RWPE1 (cell line): ENCODE measurements around the gene CCN2.

Experiments used
- CTCF ChIA-PET: fragments of 350-600 bp; sonication (Branson Sonifier 250); formaldehyde crosslinking; extraction: SDS; loops from one replicate; lab custom pipeline; 2021; lab: Yijun Ruan, JAX
- POLR2A ChIA-PET: fragments of 400-600 bp; formaldehyde crosslinking; extraction: SDS; loops from one replicate; lab custom pipeline; 2020; ENCODE audit warnings: antibody characterized with exemption; ENCODE audit not compliant: low non-redundant PET; lab: Yijun Ruan, JAX
- DNase-seq: peaks from one replicate; pipeline ENCODE4 v3.0.0; 2012; ENCODE audit warnings: low spot score
- H3K27ac ChIP-seq: fragments of 450-650 bp; 2 replicates; pipeline ENCODE4 v1.5.1; 2017
- CTCF ChIP-seq: fragments of 450-650 bp; conservative IDR thresholded peaks from 2 replicates; pipeline ENCODE4 v1.5.1; 2017; ENCODE audit warnings: low read depth, mild to moderate bottlenecking

Gene CCN2, protein sequence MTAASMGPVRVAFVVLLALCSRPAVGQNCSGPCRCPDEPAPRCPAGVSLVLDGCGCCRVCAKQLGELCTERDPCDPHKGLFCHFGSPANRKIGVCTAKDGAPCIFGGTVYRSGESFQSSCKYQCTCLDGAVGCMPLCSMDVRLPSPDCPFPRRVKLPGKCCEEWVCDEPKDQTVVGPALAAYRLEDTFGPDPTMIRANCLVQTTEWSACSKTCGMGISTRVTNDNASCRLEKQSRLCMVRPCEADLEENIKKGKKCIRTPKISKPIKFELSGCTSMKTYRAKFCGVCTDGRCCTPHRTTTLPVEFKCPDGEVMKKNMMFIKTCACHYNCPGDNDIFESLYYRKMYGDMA

GRCh38 chr6:131950767-131951575 is at the start of gene CCN2:
Gene CCN2, minus strand, starts transcription at chr6:131951372. Its CDS starts 200 bp downstream, at chr6:131951172.
- peak; percentile 37 for TF ChIP-seq CTCF
- POLR2A ChIA-PET, result interaction anchor here (1.1 kb wide), 1 partner anchor 19 kb away, joined by 3 read pairs; no protein-coding TSS in a partner anchor
- peak; percentile 94 for DNase-seq
- peak within 1 kb of the TSS; percentile 80 for H3K27ac ChIP-seq
- CTCF ChIA-PET, result interaction anchor here (0.6 to 1.6 kb wide), 9 partner anchors 10 to 1799 kb away, joined by 3 to 7 read pairs (median 4); no protein-coding TSS in a partner anchor

DNA sequence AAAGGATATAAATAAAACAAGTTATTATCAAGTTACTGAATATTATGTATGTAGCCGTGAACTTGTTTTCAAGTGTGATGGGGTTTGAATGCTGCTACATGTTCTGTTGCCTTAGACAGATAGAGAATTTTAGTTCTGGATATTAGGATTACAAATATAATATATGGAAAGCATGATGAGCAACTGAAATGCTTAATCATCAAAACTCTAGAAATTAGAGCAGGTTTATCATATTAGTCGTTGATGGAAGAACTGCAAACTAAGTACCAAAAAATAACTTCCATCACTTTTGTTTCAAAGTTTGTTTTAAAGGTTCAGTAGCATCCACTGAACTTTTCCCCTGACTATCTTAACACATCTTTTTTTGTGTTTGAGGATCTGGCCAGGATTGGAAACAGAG is 49.1 kb upstream of the CCN2 start:
- ChIA-PET CTCF (no interaction called here), POLR2A (no interaction called here)
- DNase-seq, result no peak
- no peak overlapping the region for H3K27ac ChIP-seq
- no peak for TF ChIP-seq CTCF

GRCh38 chr6:131999545-132000146 is 48.5 kb upstream of the CCN2 start:
- TF ChIP-seq CTCF, result no peak
- CTCF ChIA-PET, result no interaction called here
- POLR2A ChIA-PET, result no interaction called here

GRCh38 chr6:131998255-131998982 is 47.2 kb upstream of the CCN2 start:
- no peak overlapping the region for H3K27ac ChIP-seq
- ChIA-PET CTCF (no interaction called here), POLR2A (no interaction called here)
- TF ChIP-seq CTCF, result no peak
- no peak for DNase-seq

More at GRCh38 chr6:131999545-132000146, 48.5 kb upstream of the CCN2 start:
- H3K27ac ChIP-seq, result no peak overlapping the region
- DNase-seq, result no peak

- no peak for DNase-seq
- no peak overlapping the region for H3K27ac ChIP-seq
- POLR2A ChIA-PET, result no interaction called here
- TF ChIP-seq CTCF, result no peak
- CTCF ChIA-PET, result no interaction called here
Measured at GRCh38 chr6:131997429-131998153, 46.4 kb upstream of the CCN2 start.
